Raji (cell line): ENCODE measurements around the gene IMMT.

ENCODE experiments used
- POLR2A ChIP-seq: IDR thresholded peaks from 2 replicates; pipeline ENCODE4 v1.6.1; 2011; ENCODE audit warnings: low read depth, low read length, control low read depth; ENCODE audit not compliant: insufficient read depth

The IMMT gene

GRCh38 chr2:86213699-86214502, 18.6 kb upstream of the IMMT start:
- TF ChIP-seq POLR2A: no peak

GRCh38 chr2:86213056-86213455, 17.8 kb upstream of the IMMT start:
- no peak for TF ChIP-seq POLR2A

- no peak for TF ChIP-seq POLR2A
Observed at GRCh38 chr2:86211796-86212188, 16.5 kb upstream of the IMMT start.

- TF ChIP-seq POLR2A: no peak
Observed at GRCh38 chr2:86211033-86211795, 16.0 kb upstream of the IMMT start.

GRCh38 chr2:86204458-86204857, 9.2 kb upstream of the IMMT start:
- no peak for TF ChIP-seq POLR2A

- TF ChIP-seq POLR2A: no peak
Observed at GRCh38 chr2:86203614-86204013, 8.4 kb upstream of the IMMT start.

GRCh38 chr2:86202702-86203101, 7.4 kb upstream of the IMMT start:
- TF ChIP-seq POLR2A: no peak

GRCh38 chr2:86202336-86202692, 7.1 kb upstream of the IMMT start:
- no peak for TF ChIP-seq POLR2A

- no peak for TF ChIP-seq POLR2A
Observed at GRCh38 chr2:86201671-86202335, 6.5 kb upstream of the IMMT start.

- no peak for TF ChIP-seq POLR2A
Observed at GRCh38 chr2:86199834-86200177, 4.5 kb upstream of the IMMT start.

- no peak for TF ChIP-seq POLR2A
Observed at GRCh38 chr2:86195808-86196387, 636 bp upstream of the IMMT start.

- no peak for TF ChIP-seq POLR2A
Observed at GRCh38 chr2:86194751-86195054, 559 bp downstream of the IMMT start.

GRCh38 chr2:86193901-86194567, 1.2 kb downstream of the IMMT start:
- TF ChIP-seq POLR2A: no peak

GRCh38 chr2:86189782-86190416, 5.4 kb downstream of the IMMT start:
- no peak for TF ChIP-seq POLR2A

GRCh38 chr2:86186431-86186830, 8.8 kb downstream of the IMMT start:
- no peak for TF ChIP-seq POLR2A

- TF ChIP-seq POLR2A: no peak
Observed at GRCh38 chr2:86185517-86186212, 9.6 kb downstream of the IMMT start.
